ENCODE data around the gene FKTN.

Gene FKTN

DNA sequence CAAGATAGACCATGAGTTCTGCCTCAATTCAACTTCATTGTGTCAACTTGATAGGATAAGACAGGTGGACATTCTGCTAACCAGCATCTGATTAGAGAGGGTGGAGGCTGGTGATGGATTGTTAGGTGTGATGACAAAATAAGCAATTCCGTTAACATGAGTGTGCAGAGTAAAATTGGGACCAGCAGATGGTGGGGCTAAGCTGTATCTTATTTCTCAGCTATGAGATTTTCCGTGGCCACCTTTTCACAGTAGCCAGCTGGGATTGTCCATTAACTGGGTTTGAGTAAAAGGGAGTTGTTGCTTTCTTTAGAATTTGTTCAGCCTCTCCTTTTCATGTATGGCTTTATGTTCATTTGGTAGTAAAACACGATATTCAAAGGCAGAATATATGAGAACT, 75.5 kb downstream of the FKTN start:
- no peak for DNase-seq

DNA sequence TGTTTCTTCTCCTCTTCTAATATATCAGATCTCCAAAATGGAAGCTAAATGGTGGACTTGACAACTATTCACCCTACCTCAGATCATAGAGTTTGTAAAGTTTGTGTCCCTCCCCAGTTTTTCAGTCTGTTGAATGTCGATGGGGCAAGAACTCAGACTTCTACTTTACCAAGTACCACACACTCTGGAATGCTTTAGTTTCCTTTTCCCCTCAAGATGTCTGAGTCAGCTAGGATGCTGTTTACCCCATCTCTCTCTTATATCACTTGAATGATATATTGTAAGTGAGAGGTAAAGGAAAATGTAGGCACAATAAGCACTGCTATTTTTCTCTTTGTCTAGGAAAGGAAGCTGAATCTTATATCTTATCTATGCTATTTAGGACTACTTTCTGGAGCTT, 78.4 kb downstream of the FKTN start:
- DNase-seq = no peak

DNA sequence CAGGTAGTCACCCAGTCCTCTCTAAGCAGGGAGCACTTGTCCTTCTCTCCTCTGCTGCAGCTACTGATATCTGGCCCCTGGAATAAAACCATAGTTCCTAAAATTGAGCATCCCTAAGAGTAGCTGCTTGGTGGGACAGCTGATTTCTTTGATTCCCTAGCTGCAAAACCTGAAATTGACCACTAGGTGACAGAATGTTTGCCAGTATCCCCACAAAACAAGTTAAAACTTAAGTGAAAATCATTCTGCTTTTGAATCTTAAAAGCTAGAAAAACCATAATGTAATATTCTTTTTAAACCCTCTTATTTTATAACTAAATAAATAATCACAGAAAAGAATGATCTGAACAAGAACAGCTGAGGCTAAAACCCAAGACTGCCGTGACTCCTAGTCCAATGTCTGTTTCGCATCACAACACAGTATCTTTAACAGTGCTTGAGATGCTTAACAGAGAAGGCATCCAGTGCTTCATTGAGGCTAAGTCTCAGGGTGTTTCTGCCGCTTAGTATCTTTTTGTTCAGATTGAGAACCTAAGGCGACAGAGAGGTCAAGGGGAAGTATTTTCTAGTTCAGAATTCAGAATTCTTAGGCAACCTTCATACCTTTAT, 80.0 kb downstream of the FKTN start:
- DNase-seq = no peak

DNA sequence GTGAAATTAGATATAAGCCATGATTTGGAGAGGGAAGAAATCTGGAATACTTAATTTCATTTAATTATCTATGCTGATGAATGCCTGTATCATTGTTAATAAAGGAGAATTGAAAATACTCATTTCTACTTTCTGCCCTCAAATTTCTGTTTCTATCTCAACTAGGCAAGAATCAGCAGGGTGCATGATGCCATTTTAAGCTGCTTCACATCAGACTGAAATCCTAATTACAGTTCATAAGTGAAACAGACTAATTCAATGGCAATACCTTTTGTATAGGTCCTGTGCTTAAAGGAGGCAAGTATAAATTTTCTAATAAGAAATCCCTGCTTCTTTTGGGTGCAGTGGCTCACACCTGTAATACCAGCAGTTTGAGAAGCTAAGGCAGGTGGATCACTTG, 82.0 kb downstream of the FKTN start:
- DNase-seq = no peak

DNA sequence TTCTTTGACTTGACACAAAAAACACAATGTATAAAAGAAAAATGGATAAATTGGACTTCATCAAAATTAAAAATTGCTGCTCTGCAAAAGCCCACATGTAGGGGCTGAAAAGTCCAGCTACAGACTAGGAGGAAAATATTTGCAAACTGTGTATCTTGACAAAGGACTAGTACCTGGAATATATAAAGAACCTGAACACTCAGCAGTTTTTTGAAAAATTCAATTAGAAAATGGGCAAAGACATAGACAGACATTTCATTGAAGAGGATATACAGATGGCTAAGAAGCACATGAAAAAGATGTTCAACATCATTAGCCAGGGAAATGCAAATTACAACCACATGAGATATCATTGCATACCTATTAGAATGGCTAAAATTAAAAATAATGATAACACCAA, 85.9 kb downstream of the FKTN start:
- DNase-seq = no peak

DNA sequence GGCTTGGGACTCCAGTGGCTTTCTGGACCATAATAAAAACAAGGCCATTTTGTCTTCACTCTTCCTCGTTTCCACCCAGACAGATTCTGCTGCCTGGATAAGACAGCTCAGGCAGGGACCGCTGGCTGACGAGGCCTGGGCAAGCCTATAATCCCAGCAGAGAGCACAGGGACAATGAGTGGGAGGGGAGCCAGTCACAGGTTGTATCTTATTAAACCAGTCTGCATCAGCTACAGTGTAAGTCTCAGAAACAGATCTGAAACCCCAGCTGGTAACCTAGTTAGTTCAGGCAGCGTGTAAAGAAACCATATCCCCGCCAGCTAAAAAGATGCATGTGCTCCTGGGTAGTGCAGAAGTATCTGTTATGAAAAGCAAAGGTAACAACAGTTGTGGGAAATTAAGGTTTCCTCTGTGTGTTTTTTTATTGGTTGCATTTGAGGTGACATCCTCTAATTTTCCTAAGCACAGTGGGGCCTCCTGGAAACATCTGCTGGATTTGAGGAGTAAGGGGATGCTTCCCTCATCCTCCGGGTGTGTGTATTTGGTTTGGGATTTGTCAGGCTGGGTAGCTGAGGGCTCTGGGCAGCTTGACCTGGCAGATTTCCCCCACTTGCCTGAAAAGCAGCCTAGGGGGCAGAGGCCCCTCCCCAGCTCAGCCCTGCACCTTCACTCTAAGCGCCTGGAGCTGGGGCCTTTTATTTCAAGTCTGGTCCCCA, 89.1 kb downstream of the FKTN start:
- no peak for DNase-seq

DNA sequence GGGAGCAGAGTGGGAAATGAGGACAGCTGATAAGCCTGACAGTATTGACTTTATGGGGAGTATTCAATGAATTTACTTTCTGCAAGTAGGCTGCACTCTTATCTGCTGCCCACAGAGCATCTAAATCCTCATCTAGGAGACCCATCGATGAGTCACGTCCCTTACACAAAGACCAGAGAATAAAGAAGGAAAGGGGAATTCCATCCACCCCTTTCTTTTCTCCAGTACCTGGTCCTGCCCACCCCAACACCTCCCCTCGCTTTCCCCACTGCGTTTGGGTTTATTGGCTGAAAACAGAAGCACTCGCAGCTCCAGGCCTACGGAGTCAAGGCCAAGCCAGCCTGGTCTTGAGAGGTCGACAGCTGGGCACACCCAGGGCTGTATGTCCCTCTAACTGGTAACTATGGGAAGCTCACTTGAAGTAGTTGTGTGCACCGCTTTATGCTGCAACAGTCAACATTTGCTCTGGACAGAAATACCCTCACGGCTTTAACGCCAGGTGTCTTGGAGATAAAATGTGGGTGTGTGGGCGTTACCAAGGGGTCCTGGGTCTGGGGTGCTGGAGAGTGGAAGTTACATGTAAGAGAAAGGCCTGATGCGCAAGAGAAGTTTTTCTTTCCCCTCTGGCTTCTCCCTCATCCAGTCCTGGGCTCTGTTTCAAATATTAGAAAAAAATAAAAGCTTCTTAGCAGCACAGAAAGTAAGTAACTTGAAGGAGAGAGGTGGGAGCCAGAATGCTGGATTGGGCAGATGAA, 89.8 kb downstream of the FKTN start:
- DNase-seq = no peak

DNA sequence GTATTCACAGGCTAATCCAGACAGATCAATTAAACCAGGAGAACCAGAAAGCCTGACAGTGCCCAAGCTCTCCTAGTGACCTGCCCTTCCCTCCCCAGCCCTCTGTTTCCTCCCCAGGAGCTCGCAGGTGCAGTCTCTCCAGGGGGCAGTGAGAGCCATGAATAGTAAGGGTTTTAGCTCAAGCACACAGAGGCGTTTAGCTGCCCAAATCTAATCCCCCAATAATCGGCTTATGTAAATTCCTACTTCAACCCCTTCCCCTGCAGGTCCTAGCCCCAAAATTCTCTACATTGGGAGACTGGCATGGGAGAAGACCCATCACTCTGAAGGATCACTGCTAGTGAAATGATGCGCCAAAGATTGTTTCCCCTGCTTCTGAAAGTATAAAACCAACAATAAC, 93.9 kb downstream of the FKTN start:
- DNase-seq = no peak

DNA sequence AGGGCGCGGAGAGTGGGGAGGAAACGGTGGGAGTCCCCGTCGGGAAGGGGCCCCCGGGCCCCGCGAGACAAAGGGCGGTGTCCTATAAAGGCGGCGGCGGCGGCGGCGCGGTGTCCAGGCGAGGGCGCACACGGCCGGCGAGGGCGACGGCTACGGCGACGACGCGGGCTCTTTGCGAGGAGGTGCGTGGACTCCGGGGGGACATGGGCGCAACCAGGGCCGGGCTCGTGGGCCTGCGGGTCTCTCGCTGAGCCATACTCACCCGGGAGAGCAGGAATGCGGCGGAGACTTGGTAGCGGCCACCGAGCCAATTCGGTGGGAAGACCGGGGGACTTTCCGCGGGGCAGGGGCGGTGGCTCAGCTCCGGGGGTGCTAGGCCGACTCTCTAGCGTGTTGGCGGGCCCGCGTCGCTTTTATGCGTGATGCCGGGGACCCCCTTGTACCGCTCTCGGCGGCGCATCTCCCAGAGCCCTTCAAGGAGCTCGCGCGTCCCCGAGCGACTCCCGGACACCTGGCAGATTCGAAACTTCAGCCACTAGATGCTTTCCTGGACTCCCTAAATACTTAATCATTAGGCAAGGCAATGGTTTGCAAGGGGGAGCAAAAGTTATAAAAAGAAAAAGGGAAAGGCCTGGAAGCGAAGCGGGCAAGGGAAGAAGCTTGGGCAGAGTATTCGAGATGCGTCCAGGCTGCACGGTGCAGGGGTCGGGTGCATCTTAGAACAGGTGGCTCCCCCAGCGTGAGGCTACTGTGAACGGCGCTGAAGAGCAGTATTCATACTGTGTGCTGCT, 98.4 kb downstream of the FKTN start:
- DNase-seq = no peak

DNA sequence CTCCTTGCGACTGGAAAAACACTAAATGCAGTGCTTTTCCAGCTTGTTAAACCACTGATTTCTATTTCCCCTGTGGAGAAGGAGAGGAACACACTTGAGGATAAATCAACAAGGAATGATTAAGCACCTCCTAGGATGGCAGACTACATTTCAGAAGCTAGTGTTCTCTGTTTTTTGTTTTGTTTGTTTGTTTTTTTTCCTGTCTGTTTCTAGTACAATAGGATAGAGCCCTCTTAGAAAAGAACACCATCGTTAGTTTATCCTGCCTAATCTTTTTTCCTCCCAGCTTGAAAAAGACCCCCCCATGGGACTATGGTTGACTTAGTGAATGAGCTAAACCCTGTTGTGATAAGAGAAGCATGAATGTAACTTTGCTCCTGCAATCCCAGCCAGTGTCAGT, 100.4 kb downstream of the FKTN start:
- DNase-seq = no peak

DNA sequence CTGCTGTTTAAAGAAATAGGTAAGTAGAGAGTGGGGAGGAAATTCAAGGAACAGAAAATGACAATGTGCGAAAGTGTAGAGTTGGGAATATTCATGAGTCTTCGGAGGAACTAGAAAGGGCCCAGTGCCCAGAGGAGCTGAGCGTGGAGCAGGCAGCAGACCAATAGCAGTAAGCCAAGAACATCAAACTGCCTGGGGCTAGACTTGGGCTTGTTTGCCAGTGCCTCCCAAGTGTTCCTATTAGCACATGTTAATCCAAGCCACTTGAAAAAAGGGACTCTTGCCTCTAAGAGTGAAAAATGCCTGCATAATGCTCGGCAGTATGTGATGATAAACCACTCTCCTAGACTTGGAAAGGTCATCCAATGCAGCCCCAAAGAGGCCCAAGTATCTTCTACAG, 103.1 kb downstream of the FKTN start:
- no peak for DNase-seq

DNA sequence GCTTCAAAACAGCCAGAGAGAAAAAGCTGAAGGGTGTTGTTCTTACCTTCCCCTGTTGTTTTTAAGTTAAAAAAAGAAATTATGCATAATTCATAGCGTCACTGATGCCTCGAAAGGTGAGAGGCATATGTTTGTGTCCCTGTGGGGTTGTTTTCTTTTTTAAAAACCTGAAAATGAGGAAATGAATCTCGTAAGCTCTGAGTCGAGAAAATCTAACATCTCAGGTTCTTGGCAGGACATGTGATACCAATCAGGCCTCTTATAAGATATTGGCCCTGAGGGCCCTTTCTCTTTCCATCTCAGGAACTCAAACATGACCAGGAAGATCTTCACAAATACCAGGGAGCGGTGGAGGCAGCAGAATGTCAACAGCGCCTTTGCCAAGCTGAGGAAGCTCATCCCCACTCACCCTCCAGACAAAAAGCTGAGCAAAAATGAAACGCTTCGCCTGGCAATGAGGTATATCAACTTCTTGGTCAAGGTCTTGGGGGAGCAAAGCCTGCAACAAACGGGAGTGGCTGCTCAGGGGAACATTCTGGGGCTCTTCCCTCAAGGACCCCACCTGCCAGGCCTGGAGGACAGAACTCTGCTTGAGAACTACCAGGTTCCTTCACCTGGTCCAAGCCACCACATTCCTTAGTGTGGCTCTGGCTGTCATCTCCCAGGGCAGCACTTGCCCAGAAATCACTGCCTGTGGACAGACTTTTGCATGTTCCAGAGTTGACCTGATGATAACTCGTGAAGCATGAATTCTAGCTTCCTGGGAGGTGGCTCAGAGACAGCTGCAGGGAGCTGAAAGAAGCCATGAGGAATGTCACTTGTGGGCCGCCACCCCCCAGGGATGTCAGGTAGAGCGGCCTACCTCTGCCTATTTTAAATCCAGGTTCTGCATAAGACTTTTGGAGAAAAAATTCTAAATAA, 104.5 kb downstream of the FKTN start, which contains the start of gene TAL2:
Gene TAL2, plus strand, starts transcription at position 274 of the 921 bp plus-strand sequence. Its CDS starts 40 bp downstream, at position 314.
- no peak for DNase-seq

DNA sequence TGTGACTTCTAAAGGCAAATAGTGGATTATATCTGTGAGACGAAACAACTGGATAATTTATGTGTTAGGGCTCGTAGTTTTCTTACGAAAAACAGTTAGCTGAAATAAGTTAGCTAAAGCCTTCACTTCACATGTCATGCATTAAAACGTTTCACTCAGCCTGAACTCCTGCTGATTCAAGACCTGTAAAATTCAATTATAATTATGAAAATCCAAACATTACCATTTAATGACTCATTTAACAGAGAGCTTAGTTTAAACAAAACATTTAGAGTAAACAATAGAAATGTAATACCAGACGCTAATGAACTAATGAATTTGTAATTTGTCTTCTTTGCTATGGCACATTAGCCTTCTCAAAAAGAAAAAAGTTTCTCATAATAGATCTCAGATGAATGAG, 106.0 kb downstream of the FKTN start:
- no peak for DNase-seq

DNA sequence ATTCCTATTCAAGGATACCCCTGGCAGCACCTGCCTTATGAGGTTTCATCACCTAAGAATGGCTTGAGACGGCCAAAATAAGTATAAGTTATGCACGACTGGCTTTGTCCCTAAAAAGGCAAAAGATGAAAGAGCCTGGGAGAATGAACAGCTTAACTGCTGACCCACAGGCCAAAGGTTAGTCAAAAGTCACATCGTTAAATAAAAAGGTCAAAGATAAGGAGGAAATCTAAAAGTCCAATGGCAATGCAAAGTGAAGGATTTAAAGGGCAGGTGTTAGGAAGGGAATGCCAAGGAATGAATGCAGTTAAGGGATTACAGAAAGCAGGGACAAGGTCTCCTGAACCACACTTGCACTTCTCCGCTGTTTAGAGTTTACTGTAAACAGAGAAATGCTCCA, 109.9 kb downstream of the FKTN start:
- no peak for DNase-seq

DNA sequence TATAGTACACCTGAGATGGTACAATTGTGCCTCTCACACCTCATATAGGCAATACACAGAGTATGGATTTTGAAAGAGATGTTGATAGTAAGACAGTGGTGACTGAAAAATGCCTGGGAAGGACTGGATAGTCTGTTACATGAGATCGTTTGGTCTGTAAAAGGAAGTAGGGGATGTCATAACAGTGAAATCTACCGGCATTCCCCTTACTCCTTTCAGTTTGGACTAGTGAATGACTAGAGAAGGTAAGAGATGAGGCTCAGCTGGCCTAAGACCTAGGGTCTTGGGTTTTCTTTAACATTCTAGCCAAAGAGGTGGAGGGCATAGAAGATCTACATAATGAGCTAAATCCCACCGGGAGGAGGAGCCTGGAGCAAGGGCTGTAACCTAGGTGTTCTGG, 112.4 kb downstream of the FKTN start:
- no peak for DNase-seq

DNA sequence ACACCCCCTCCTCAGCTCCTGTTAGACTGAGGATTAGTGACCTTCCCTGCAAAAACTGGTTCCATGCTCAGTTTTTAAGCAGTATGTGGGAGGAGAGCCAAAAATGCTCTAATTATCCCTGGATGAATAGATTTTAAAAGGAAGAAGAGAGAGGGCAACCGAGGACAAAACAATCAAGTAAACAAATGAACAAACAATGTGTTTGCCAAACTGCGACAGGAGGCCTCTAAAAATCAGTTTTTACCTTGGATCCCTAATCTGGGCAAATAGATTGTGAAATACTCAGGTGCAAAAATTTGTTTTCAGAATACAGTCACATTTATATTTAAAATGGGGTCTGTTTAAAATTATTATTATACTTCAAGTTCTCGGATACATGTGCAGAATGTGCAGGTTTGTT, 112.8 kb downstream of the FKTN start:
- no peak for DNase-seq

DNA sequence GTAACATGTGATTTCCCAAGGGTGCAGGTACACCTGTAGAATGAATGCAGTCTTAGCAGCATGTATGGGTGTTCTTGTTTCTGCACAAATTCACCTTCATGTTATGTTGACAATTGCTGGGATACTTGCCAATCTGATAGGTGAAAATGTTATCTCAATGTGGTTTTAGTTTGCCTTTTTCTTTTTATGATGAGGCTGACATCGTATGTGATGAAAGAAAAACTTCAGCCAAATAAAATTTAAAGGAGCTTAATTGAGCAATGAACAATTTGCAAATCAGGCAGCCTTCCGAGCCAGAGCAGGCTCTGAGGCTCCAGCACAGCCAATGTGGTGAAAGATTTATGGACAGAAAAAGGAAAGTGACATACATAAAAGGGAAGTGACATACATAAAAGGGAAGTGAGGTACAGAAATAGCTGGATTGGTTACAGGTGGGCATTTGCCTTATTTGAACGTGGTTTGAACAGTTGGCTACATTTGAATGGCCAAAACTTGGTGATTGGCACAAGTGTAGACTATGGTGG, 114.8 kb downstream of the FKTN start:
- no peak for DNase-seq

DNA sequence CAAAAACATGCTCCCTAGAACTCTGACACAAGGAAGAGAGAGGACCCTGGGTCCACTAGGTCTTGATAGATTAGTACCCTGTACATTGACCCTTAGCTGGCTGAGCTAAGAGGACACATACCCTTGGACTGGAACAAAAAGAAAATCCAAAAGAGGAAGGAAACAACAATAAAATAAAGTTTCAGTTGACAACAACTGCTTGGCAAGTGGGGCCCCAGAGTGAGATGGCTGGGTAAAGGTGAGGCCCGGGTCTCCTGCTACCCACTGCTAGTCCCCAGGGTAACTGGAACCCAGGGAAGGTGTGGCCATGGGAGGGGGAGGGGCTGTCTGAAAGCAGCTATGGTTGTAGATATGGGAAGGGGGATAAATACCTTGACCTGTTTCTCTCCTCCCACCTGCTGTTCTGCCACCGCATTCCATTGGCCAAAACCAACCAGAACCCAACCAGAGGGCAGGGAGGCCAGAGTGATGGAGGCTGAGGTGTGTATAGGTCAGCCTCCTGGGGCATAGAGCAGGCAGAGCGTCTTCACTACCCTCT, 116.0 kb downstream of the FKTN start:
- no peak for DNase-seq

DNA sequence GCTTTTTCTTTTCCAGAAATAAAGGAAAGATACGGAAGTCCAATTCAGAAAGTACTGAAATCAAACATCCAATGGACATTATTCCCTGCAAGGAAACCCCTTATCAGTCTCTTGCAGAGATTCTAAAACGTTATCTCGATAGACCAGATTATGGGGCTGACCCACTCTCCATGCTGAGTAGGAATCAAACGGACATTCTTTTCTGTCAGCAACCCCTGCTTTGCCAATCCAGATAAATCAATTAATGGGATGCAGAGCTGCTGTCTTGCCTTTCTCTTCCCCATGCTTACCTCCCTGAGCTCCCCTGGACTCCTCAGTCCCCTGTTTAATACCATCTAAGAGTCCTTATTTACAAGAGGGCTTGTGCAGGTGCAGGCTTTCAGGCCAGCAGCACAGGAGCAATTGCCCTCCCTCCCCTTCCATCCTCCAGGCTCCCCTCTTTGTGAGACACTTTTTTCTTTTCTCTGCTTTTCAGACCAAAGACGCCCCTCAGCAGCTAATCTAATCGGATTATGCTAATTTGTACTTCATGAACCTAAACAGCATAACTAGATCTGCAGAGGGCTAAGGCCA, 118.5 kb downstream of the FKTN start:
- no peak for DNase-seq

DNA sequence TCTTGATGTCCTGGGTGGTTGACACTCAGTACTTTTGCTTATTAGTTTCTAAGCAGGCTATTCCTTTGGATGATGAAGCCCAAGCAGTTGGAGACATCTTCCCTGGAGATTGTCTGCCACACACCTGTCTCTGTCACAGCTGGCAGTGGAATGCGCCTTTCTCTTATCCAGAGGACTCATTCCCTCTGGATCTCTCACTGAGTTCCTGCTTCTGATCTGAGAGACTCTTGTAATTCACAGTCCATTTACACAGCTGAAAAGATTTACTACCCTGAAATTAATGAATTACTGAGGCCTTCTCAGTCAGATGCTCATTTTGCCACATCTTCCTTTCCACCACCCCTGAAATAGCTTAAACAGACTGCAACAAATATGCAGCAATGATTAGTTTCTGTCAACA, 120.2 kb downstream of the FKTN start:
- DNase-seq = no peak

DNA sequence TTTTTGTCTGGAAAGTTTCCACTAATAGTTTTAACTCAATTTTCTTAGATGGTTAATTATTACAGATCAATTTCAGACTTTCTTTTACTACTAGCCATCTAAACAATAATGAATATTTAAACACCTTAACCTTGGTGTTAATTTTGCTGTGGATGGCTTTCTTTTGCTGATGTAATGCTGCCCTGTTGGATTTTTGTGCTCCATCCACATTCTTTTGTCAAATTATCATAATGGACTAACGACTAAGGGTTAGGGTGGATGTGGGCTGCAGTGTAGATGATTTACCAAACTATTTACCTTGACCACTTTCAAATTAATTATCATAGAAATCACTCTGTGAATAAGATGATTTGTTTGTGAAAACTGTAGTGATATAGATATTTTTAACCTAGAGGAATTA, 120.8 kb downstream of the FKTN start:
- no peak for DNase-seq

All from NCI-H1694 (cell line).